Type B pancreatic cell (in vitro differentiated cells): ENCODE results near the gene EIF2S2. TPM values are rescaled to one million over a fixed set of nuclear protein-coding genes. Genes with fewer than 3 reads are reported as not detected.

ENCODE experiments used
- DNase-seq: peaks from one replicate; pipeline ENCODE4 v3.0.0; 2021; ENCODE audit warnings: mixed read lengths; ENCODE audit not compliant: unreplicated experiment; ENCODE audit errors: extremely low spot score
- H3K27ac Mint-ChIP-seq: 2 replicates; pipeline ENCODE4 v1.8.0; 2021; ENCODE audit warnings: mild to moderate bottlenecking, mixed read lengths
- H3K27me3 Mint-ChIP-seq: 2 replicates; pipeline ENCODE4 v1.8.0; 2021; ENCODE audit warnings: mixed read lengths
- H3K36me3 Mint-ChIP-seq: 2 replicates; pipeline ENCODE4 v1.8.0; 2021; ENCODE audit warnings: mixed read lengths
- H3K4me1 Mint-ChIP-seq: one replicate; pipeline ENCODE4 v1.8.0; 2021; ENCODE audit warnings: mixed read lengths; ENCODE audit not compliant: unreplicated experiment
- H3K4me3 Mint-ChIP-seq: 2 replicates; pipeline ENCODE4 v1.8.0; 2021; ENCODE audit warnings: mild to moderate bottlenecking, mixed read lengths
- H3K9me3 Mint-ChIP-seq: 2 replicates; pipeline ENCODE4 v1.8.0; 2021; ENCODE audit warnings: mixed read lengths
- CTCF ChIP-seq: fragments of 200-600 bp; sonication (generic); conservative IDR thresholded peaks from 2 replicates; pipeline ENCODE4 v1.5.0; 2021; ENCODE audit warnings: antibody characterized with exemption, mild to moderate bottlenecking
- total RNA-seq: library from RNA; stranded (reverse); gene quantifications from 2 replicates; pipeline ENCODE4 v1.2.1, GENCODE V29; 2021; ENCODE audit warnings: low replicate concordance

Gene EIF2S2
- total RNA-seq, 1 donor from 2014 or later = 87.8 TPM

GRCh38 chr20:34098570-34098969 lies 13.5 kb downstream of the EIF2S2 start:
- no peak for DNase-seq
- Mint-ChIP-seq H3K27ac (no peak overlapping the region), H3K27me3 (no peaks in the 10 kb centered on the region), H3K9me3 (no peaks in the 10 kb centered on the region), H3K4me3 (no peak overlapping the region), H3K4me1 (no peaks in the 10 kb centered on the region), H3K36me3 (peaks cover 57% of the 10 kb centered on the region)
- TF ChIP-seq CTCF = no peak

- Mint-ChIP-seq H3K27ac (no peak overlapping the region), H3K36me3 (peaks cover 60% of the 10 kb centered on the region)
These were observed 15.2 kb downstream of the EIF2S2 start for GRCh38 chr20:34096699-34097444.

GRCh38 chr20:34095825-34096224 lies 16.2 kb downstream of the EIF2S2 start:
- Mint-ChIP-seq H3K27me3 (no peaks in the 10 kb centered on the region), H3K36me3 (peaks cover 66% of the 10 kb centered on the region), H3K9me3 (no peaks in the 10 kb centered on the region), H3K4me1 (no peaks in the 10 kb centered on the region), H3K27ac (no peak overlapping the region), H3K4me3 (no peak overlapping the region)
- no peak for TF ChIP-seq CTCF
- DNase-seq = no peak

More at GRCh38 chr20:34096699-34097444, 15.2 kb downstream of the EIF2S2 start:
- Mint-ChIP-seq H3K27me3 (no peaks in the 10 kb centered on the region), H3K4me3 (no peak overlapping the region), H3K9me3 (no peaks in the 10 kb centered on the region), H3K4me1 (no peaks in the 10 kb centered on the region)
- no peak for TF ChIP-seq CTCF
- DNase-seq = no peak

GRCh38 chr20:34093895-34094294 lies 18.1 kb downstream of the EIF2S2 start:
- Mint-ChIP-seq H3K27ac (no peak overlapping the region), H3K4me1 (no peaks in the 10 kb centered on the region), H3K4me3 (no peak overlapping the region), H3K9me3 (no peaks in the 10 kb centered on the region), H3K36me3 (peaks cover 67% of the 10 kb centered on the region), H3K27me3 (no peaks in the 10 kb centered on the region)
- TF ChIP-seq CTCF = no peak
- no peak for DNase-seq

DNA sequence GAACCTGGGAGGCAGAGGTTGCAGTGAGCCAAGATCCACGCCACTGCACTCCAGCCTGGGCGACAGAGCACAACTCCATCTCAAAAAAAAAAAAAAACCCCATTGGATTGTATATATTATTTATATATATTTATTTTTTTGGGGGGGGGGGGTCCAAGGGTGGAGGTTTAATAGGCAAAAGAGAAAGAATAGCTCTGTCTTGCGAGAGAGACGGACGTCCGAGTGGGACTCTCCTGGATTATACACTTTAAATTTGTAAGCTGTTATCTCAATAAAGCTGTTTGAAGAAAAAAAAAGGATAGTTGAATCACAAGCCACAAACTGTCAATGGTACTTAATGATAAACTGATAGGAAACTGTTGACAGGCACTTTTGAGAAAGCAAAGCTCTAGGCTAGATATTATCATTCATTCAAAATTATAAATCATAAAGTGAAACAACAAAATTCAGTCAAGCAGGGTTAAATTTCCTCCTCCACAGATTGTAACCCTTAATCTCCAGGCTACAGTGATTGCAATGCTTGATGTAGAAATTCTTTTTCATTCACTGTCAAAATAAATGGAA lies 20.3 kb downstream of the EIF2S2 start:
- no peak for DNase-seq
- Mint-ChIP-seq H3K27ac (no peak overlapping the region), H3K27me3 (no peaks in the 10 kb centered on the region), H3K9me3 (no peaks in the 10 kb centered on the region), H3K36me3 (peaks cover 67% of the 10 kb centered on the region), H3K4me1 (no peaks in the 10 kb centered on the region), H3K4me3 (no peak overlapping the region)
- no peak for TF ChIP-seq CTCF
